ENCODE data around the gene PHACTR4. TPM values are rescaled to one million over a fixed set of nuclear protein-coding genes. Genes with fewer than 3 reads are reported as not detected.
"Not testable (repeated sequence)": the region's sequence is repeated elsewhere in the genome, so short reads cannot be mapped to it uniquely, and the experiment has no call there.

PHACTR4 gene
- 23.5 TPM for total RNA-seq

GRCh38 chr1:28369371-28370238 lies at the start of gene PHACTR4:
PHACTR4 (plus strand) TSS chr1:28369740; CDS start chr1:28407448, 37,708 bp downstream.
- ATAC-seq (peak; percentile 92), DNase-seq (ENCODE audit: low spot score) (peak; percentile 97)

GRCh38 chr1:28322194-28322593 lies 47.3 kb upstream of the PHACTR4 start:
- ATAC-seq (peak; percentile 84), DNase-seq (ENCODE audit: low spot score) (peak; percentile 56)

GRCh38 chr1:28323720-28324119 lies 45.8 kb upstream of the PHACTR4 start:
- no peak for DNase-seq (ENCODE audit: low spot score)

GRCh38 chr1:28326515-28326914 lies 43.0 kb upstream of the PHACTR4 start:
- DNase-seq (ENCODE audit: low spot score) (no peak), ATAC-seq (no peak)

More at GRCh38 chr1:28323720-28324119, 45.8 kb upstream of the PHACTR4 start:
- peak; percentile 39 for ATAC-seq

- DNase-seq (ENCODE audit: low spot score) = no peak
- ATAC-seq = no peak
Measured at GRCh38 chr1:28326984-28327383, 42.6 kb upstream of the PHACTR4 start.

GRCh38 chr1:28327431-28327830 lies 42.1 kb upstream of the PHACTR4 start:
- not testable (repeated sequence) for DNase-seq (ENCODE audit: low spot score); ATAC-seq

- DNase-seq (ENCODE audit: low spot score) = no peak
Measured at GRCh38 chr1:28328228-28328648, 41.3 kb upstream of the PHACTR4 start.

GRCh38 chr1:28329395-28330153 lies 40.0 kb upstream of the PHACTR4 start:
- ATAC-seq (peak; percentile 38), DNase-seq (ENCODE audit: low spot score) (peak; percentile 54)

More at GRCh38 chr1:28328228-28328648, 41.3 kb upstream of the PHACTR4 start:
- no peak for ATAC-seq

- ATAC-seq (no peak), DNase-seq (ENCODE audit: low spot score) (no peak)
Measured at GRCh38 chr1:28338897-28339296, 30.6 kb upstream of the PHACTR4 start.

GRCh38 chr1:28339551-28339950 lies 30.0 kb upstream of the PHACTR4 start:
- DNase-seq (ENCODE audit: low spot score) (no peak), ATAC-seq (no peak)

GRCh38 chr1:28340221-28340974 lies 29.1 kb upstream of the PHACTR4 start:
- DNase-seq (ENCODE audit: low spot score) (no peak), ATAC-seq (no peak)

- ATAC-seq = no peak
Measured at GRCh38 chr1:28341591-28341990, 27.9 kb upstream of the PHACTR4 start.

GRCh38 chr1:28343405-28343804 lies 26.1 kb upstream of the PHACTR4 start:
- DNase-seq (ENCODE audit: low spot score) = no peak
- ATAC-seq = no peak

More at GRCh38 chr1:28341591-28341990, 27.9 kb upstream of the PHACTR4 start:
- DNase-seq (ENCODE audit: low spot score) = no peak

GRCh38 chr1:28353248-28353810 lies 16.2 kb upstream of the PHACTR4 start:
- ATAC-seq; DNase-seq (ENCODE audit: low spot score): not testable (repeated sequence)

GRCh38 chr1:28354121-28354520 lies 15.4 kb upstream of the PHACTR4 start:
- ATAC-seq (no peak), DNase-seq (ENCODE audit: low spot score) (no peak)

- ATAC-seq = no peak
- no peak for DNase-seq (ENCODE audit: low spot score)
Measured at GRCh38 chr1:28358716-28359115, 10.8 kb upstream of the PHACTR4 start.

- ATAC-seq (peak; percentile 86), DNase-seq (ENCODE audit: low spot score) (peak; percentile 67)
Measured at GRCh38 chr1:28359592-28360239, 9.8 kb upstream of the PHACTR4 start.

- DNase-seq (ENCODE audit: low spot score) (no peak), ATAC-seq (no peak)
Measured at GRCh38 chr1:28364888-28365287, 4.7 kb upstream of the PHACTR4 start.

GRCh38 chr1:28365864-28366263 lies 3.7 kb upstream of the PHACTR4 start:
- no peak for DNase-seq (ENCODE audit: low spot score)

GRCh38 chr1:28368608-28369007 lies 932 bp upstream of the PHACTR4 start:
- not testable (repeated sequence) for DNase-seq (ENCODE audit: low spot score); ATAC-seq

More at GRCh38 chr1:28365864-28366263, 3.7 kb upstream of the PHACTR4 start:
- ATAC-seq = no peak

All from left lobe of liver (tissue), 2 donors.